NCI-H69 (cell line): ENCODE measurements around the gene INO80D.
"Not testable (repeated sequence)": the region's sequence is repeated elsewhere in the genome, so short reads cannot be mapped to it uniquely, and the experiment has no call there.

Experiments
- DNase-seq: peaks from one replicate; lab custom pipeline; 2025; lab: John Stamatoyannopoulos, UW

INO80D gene, protein sequence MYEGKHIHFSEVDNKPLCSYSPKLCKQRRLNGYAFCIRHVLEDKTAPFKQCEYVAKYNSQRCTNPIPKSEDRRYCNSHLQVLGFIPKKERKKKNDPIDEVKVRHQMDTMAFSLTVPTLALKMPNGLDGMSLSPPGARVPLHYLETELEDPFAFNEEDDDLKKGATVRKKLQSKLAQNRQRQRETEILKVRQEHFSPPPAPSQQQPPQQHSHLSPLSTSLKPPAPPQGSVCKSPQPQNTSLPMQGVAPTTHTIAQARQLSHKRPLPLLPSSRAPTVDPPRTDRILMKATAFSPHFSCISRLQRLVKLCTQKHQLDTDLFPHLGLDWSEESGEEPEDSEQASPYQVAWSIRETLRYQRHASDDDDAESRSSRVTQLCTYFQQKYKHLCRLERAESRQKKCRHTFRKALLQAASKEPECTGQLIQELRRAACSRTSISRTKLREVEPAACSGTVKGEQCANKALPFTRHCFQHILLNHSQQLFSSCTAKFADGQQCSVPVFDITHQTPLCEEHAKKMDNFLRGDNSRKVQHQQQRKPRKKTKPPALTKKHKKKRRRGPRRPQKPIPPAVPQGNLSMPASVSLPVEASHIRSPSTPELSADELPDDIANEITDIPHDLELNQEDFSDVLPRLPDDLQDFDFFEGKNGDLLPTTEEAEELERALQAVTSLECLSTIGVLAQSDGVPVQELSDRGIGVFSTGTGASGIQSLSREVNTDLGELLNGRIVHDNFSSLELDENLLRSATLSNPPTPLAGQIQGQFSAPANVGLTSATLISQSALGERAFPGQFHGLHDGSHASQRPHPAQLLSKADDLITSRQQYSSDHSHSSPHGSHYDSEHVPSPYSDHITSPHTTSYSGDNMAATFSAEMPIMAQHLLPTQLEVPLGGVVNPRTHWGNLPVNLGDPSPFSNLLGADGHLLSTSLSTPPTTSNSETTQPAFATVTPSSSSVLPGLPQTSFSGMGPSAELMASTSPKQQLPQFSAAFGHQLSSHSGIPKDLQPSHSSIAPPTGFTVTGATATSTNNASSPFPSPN

DNA sequence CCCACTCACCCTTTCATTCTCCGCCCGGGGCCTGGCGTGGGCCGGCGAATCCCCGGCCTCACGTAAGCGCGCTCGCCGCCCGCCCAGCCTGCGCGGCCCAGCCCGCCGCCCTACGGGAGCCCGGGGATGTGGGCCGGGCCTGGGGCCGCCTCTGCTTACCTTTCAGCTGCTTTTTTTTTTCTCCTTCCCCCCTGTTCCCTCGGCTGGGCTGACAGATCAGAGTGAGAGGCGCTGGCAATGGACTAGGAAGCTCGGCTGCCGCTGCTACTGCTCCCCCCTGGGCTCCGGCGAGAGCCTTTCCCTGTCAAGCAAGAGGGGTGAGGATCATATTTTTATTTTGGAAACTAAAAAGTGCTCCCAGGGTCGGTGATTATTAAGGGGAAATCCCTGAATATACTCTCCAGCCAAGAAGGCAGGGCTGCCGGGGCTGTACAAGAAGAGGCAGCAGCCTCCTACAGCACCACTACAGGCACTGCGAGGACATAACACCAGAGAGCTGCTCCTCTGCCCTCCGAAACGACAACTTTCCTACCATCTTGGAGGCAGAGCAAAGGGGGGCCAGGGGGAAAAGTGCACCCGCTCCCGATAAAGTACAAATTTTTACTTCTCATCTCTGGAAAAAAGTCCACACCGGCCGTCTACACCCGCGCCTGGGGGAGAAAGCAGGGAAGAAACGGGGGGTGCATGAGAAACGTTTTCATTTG is at the start of gene INO80D:
TSS of gene INO80D (minus strand) at position 433 of the 704 bp plus-strand sequence. CDS start 23,158 bp downstream, outside the sequence.
- peak; percentile 82 for DNase-seq

- peak; percentile 30 for DNase-seq
Observed at GRCh38 chr2:206127656-206128055, 41.7 kb upstream of the INO80D start.

GRCh38 chr2:206125901-206126300 is 39.9 kb upstream of the INO80D start:
- no peak for DNase-seq

GRCh38 chr2:206122569-206122968 is 36.6 kb upstream of the INO80D start:
- not testable (repeated sequence) for DNase-seq

GRCh38 chr2:206116278-206116677 is 30.3 kb upstream of the INO80D start:
- no peak for DNase-seq

- no peak for DNase-seq
Observed at GRCh38 chr2:206115026-206115578, 29.1 kb upstream of the INO80D start.

DNA sequence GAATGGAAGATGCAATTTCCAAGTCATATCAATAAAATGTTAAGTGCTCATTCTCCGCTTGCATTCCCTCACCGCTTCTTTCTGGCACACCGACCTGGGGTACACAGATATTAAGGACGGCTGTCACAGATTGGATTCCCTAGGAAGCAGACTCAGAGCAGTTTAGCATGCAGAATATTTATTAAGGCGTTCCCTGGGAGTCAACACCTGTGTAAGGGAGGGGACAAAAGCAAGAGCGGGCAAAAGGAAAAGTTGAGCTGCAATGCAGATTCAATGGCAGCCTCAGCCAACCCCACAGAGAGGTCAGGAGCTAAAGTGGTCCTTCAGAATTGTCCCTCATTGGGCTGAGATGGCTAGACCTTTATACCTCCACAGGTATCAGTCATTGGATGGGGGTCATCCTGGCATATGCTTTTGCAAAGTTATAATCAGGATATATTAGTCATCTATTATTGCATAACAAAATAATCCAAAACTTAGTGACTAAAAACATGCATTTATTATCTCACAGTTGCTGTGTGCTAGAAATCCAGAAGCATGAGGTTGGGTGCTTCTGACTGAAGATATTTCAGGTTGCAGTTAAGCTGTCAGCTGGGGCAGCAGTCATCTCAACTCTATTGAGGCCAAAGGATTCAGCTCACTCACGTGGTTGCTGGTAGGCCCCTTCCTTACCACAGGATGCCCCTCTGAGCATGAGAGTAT is 27.0 kb upstream of the INO80D start:
- no peak for DNase-seq

DNA sequence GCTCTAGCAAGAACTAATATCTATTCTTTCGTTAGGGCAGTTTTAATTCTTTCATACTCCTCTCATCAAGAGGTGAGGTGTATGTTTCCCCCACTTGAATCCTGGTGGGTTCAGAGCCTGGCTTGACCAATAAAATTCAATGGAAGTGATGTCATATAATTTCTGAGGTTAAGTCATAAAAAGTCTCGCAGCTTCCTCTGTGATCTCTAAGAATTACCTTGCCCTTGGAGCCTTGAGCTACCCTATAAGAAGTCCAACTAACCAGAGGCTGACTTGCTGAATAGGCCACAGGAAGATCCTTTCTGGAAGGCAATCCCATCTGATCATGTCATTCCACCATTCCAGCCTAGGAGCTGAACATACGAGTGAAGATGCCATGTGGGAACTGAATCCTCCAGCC is 26.1 kb upstream of the INO80D start:
- DNase-seq = no peak

- no peak for DNase-seq
Observed at GRCh38 chr2:206108713-206109112, 22.7 kb upstream of the INO80D start.

GRCh38 chr2:206105541-206105940 is 19.6 kb upstream of the INO80D start:
- DNase-seq = no peak

DNA sequence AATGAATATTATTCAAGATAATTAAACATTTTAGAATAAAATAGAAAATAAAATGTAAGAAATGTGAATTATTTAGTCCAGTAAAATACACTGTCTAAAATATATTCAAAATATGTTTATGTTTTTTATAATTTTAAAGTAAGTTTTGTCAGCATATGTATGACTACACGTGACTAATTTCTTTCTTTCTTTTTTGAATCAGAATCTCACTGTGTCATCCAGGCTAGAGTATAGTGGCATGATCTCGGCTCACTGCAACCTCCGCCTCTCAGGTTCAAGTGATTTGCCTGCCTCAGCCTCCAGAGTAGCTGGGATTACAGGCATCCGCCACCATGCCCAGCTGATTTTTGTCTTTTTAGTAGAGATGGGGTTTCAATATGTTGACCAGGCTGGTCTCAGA is 19.1 kb upstream of the INO80D start:
- no peak for DNase-seq

DNA sequence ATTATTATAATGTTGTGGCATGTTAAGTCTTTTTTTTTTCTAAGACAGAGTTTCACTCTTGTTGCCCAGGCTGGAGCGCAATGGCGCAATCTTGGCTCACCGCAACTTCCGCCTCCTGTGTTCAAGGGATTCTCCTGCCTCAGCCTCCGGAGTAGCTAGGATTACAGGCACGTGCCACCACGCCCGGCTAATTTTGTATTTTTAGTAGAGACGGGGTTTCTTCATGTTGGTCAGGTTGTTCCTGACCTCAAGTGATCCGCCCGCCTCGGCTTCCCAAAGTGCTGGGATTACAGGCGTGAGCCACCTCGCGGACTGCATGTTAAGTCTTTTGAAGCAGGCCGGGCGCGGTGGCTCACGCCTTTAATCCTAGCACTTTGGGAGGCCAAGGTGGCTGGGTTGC is 12.9 kb upstream of the INO80D start:
- not testable (repeated sequence) for DNase-seq

DNA sequence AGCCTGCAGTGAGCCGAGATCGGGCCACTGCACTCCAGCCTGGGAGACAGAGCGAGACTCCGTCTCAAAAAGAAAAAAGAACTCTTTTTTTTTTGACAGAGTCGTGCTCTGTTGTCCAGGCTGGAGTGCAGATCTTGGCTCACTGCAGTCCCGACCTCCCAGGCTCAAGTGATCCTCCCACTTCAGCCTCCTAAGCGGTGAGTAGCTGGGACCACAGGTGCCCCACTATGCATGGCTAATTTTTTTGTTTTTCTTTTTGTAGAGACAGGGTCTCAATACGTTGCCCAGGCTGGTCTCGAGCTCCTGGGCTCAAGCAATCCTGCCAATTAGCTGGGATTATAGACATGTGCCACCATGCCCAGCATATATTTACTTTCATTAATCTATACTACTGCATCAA is 12.5 kb upstream of the INO80D start:
- no peak for DNase-seq

DNA sequence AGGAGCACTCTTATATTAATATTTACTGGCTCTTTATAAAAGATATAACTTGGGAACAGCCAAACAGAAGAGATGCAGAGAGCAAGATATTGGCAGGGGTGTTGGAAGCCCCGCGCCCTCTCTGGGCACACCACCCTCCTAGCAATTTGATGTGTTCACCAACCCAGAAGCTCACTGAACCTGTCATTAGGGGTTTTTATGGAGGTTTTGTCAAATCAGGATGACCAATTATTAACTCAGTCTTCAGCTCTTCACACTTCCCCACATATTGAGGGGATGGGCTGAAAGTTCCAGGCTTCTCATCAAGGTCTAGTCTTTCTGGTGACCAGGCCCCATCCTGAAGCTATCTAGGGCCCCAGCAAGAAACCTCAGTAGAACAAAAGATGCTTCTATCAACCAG is 10.9 kb upstream of the INO80D start:
- DNase-seq = no peak

GRCh38 chr2:206095536-206096332 is 9.8 kb upstream of the INO80D start:
- DNase-seq = peak; percentile 17

- DNase-seq = no peak
Observed at GRCh38 chr2:206092297-206092696, 6.3 kb upstream of the INO80D start.

DNA sequence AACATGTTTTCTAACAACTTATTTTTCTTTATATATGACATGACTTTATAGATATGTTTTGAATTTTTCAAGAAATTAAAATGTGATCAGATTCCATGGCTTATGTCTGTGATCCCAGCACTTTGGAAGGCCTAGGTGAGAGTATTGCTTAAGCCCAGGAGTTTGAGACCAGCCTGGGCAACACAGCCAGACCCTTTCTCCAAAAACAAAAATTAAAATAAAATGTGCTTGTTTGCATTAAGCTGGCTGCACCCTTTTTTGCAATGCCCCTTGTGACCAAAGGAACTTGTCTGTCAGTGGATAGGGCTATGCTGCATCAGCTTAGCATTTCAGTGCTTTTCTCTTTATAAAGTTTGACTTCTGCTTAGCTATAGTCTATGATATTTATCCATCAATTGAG is 2.3 kb upstream of the INO80D start:
- DNase-seq = no peak

DNA sequence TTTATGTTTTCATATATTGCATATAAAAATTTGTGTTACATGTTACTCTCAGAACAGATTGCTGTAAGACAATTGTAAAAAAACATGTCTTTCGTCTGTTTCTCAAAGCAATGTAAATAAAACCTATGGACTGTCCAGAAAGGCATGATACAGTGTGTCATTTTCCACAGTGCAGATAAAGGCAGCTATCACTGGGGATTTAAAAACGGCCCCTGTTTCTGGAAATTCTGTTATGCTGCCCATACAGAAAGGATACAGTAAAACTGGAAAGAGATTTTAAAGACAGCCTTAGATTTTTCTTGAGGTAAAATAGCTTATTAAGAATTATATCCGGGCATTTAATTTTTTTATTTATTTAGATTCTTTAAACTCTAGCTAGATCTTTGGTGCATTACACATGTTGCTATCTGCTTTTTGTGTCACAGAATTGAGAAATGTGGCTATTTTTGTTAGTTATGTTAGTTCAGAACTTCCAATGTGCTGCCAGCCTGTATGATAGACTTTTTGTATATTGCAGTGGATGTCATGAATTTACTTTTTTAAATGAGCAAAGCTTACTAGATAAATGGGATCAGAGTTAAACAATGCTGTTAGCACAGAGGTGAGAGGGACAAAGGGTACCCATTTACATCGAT is 859 bp upstream of the INO80D start:
- DNase-seq = peak; percentile 53

GRCh38 chr2:206084870-206085741 is 868 bp downstream of the INO80D start:
- peak; percentile 58 for DNase-seq
